ENCODE data around the gene ERCC6.

GRCh38 chr10:49567810-49568209, 28.9 kb upstream of the ERCC6 start:
- TF ChIP-seq CTCF (IDR thresholded peaks at IDR 0.05; ENCODE audit: poor library complexity, severe bottlenecking) (no peak), TAF1 (IDR thresholded peaks at IDR 0.05; ENCODE audit: low read depth) (no peak), EZH2 (IDR thresholded peaks at IDR 0.05; ENCODE audit: borderline replicate concordance, insufficient read depth, low read length, poor library complexity, severe bottlenecking) (no peak), MXI1 (conservative IDR thresholded peaks at IDR 0.05; ENCODE audit: poor library complexity, severe bottlenecking) (no peak), RAD21 (conservative IDR thresholded peaks at IDR 0.05) (no peak), POLR2AphosphoS5 (IDR thresholded peaks at IDR 0.05) (no peak), SMC3 (conservative IDR thresholded peaks at IDR 0.05; ENCODE audit: poor library complexity) (no peak), EP300 (conservative IDR thresholded peaks at IDR 0.05; ENCODE audit: poor library complexity, severe bottlenecking) (no peak)
- TF ChIP-seq, protein P1, sequence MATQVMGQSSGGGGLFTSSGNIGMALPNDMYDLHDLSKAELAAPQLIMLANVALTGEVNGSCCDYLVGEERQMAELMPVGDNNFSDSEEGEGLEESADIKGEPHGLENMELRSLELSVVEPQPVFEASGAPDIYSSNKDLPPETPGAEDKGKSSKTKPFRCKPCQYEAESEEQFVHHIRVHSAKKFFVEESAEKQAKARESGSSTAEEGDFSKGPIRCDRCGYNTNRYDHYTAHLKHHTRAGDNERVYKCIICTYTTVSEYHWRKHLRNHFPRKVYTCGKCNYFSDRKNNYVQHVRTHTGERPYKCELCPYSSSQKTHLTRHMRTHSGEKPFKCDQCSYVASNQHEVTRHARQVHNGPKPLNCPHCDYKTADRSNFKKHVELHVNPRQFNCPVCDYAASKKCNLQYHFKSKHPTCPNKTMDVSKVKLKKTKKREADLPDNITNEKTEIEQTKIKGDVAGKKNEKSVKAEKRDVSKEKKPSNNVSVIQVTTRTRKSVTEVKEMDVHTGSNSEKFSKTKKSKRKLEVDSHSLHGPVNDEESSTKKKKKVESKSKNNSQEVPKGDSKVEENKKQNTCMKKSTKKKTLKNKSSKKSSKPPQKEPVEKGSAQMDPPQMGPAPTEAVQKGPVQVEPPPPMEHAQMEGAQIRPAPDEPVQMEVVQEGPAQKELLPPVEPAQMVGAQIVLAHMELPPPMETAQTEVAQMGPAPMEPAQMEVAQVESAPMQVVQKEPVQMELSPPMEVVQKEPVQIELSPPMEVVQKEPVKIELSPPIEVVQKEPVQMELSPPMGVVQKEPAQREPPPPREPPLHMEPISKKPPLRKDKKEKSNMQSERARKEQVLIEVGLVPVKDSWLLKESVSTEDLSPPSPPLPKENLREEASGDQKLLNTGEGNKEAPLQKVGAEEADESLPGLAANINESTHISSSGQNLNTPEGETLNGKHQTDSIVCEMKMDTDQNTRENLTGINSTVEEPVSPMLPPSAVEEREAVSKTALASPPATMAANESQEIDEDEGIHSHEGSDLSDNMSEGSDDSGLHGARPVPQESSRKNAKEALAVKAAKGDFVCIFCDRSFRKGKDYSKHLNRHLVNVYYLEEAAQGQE (IDR thresholded peaks at IDR 0.05; ENCODE audit: borderline replicate concordance): no peak
